ENCODE measurements around the gene TCF4.

TCF4 gene

DNA sequence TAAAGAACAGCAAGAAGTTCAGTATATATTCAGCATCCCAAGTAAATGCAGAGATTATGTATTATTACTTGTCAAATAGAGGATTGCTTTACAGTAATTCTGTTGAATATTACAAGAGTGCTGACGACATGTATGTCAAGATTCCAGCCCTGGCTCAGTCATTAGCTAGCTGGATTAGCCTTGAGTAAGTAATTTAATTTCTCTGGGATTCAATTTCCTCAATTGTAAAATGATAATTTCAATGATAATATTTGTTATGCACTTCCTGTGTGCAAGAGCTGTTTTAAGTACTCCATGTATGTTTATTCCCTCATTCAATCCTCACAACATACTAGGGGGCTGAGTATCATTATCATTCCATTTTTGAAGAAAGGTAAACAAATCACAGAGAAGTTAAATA is 44.0 kb downstream of the TCF4 start:
- DNase-seq (ENCODE audit: low read depth): no peak

- DNase-seq (ENCODE audit: low read depth): no peak
These were observed 44.8 kb downstream of the TCF4 start for GRCh38 chr18:55543130-55543704.

- no peak for DNase-seq (ENCODE audit: low read depth)
These were observed 46.4 kb downstream of the TCF4 start for GRCh38 chr18:55541571-55541970.

GRCh38 chr18:55539240-55539639 is 48.8 kb downstream of the TCF4 start:
- DNase-seq (ENCODE audit: low read depth): no peak

- DNase-seq (ENCODE audit: low read depth): no peak
These were observed 53.0 kb downstream of the TCF4 start for GRCh38 chr18:55534996-55535395.

DNA sequence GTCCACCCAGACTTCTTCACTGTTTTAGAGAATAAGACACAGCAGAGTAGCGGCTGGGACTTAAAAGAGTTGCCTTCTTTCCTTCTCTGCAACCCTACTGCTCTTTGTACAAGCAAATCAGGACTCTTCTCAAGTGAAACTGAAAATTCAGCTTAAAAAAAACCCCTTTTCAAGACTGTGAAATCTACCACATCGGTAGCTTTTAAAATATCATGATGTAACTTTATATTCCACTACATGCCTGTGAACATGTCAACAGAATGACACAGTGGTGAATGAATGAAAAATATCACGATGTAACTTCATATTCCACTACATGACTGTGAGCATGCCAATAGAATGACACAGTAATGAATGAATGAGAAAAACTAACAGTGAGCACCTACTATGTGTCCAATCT is 53.4 kb downstream of the TCF4 start:
- DNase-seq (ENCODE audit: low read depth): no peak

GRCh38 chr18:55530166-55530565 is 57.8 kb downstream of the TCF4 start:
- DNase-seq (ENCODE audit: low read depth): no peak

DNA sequence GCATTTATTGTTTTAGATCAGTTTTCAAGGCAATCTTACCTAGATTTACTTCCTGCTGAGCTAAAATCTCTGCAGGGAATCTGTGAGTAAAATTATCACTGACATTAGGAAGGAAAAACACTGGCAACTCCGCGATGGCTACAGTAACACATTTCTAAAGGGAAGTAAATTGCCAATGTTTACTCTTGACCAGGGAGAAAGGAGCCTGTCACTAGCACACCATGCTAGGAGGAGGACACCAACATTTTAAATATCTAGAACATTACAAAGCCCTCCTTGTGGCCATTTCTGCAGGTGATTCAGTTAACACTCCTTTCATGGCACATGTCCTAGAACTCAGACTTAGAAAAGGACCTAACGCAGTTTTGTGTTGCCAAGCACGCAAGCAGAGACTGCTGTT is 58.4 kb downstream of the TCF4 start:
- DNase-seq (ENCODE audit: low read depth): no peak

GRCh38 chr18:55525845-55526244 is 62.1 kb downstream of the TCF4 start:
- DNase-seq (ENCODE audit: low read depth): no peak

GRCh38 chr18:55524353-55525073 is 63.5 kb downstream of the TCF4 start:
- DNase-seq (ENCODE audit: low read depth): no peak

DNA sequence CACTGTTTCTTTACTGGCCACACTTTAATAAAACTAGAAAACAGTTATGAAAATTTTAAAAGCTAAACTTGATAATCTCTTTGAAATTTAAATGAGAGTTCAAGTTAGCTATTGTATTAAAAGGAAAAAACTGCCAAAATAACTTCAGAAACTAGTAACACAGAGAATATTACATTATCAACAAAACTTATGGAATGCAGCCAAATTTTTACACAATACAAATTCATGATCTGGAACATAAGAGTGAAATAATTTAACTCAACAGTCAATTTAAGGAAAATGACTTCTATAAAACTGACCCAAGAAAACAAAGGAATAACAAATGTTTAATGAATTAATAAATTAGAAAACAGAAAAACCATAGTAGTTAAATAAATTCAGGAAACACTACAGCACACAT is 65.0 kb downstream of the TCF4 start:
- no peak for DNase-seq (ENCODE audit: low read depth)

GRCh38 chr18:55522011-55522410 is 66.0 kb downstream of the TCF4 start:
- no peak for DNase-seq (ENCODE audit: low read depth)

DNA sequence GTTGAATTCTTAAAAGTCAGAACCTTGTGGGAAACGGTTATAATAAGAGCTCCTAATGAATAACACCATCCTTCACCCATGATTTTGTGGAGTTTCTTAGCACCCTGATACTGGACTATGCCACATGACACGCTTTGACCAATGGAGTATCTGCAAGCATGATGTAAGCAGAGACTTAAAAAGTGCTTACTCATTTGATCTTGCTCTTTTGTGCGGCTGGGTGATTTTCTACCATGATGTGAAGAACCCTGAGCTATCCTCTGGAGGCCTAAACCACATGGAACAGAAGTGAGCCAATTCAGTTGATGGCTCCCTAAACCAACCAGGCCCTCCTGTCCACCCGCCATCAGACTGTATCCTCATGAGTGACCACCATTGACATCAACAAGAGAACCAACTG is 70.9 kb downstream of the TCF4 start:
- no peak for DNase-seq (ENCODE audit: low read depth)

DNA sequence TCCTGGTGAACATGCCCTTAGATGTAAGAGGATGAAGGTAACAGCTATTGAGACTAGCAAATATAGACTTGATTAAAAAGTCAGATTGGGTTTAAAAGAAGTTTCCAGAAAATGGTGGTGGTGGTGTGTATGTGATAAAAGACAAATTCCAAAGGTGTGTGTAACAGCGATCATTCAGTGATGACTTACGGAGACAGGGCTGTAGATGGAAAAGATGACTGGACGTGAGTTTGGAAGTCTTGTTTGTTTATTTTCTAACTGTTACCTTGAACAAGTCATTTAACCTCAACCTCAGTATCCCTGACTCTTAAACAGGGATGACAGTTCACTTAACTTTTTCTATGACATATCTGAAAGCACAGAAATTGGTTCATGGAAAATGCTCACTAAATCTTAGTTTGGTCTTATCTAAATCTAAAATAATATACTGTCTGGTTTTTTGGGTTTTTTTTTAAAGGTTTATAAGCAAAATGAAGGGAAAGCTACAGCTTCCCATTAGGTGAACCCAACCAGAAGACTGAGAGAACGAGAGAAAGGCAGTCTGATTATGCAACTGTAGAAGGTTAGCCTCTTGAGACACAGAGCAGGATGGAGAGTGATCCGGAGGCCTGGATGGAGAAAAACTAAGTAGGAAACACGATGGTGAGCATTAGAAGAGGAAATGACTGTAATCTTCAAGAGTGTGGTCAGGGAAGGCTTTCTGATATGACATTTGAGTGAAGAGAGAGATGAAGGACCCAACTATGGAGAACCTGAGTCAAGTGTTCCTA is 71.9 kb downstream of the TCF4 start:
- no peak for DNase-seq (ENCODE audit: low read depth)

DNA sequence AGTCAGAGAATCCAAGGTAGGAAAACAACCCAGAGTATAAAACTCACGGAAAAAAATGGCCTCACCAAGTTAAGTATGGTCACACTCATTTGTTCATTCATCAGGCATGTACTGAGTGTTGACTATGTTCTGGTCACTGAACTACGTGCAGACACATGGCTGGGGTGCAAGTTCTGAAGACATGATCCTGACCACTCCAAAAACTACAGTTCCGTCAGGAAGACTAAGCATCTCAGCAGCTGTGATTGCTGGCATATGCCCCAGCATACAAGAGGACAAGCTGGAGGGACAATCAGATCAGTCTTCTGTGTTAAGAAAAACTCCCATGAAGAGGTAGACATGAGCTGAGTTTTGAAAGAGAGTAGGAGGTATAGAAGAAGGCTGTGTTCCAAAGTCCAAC is 72.8 kb downstream of the TCF4 start:
- DNase-seq (ENCODE audit: low read depth): no peak

DNA sequence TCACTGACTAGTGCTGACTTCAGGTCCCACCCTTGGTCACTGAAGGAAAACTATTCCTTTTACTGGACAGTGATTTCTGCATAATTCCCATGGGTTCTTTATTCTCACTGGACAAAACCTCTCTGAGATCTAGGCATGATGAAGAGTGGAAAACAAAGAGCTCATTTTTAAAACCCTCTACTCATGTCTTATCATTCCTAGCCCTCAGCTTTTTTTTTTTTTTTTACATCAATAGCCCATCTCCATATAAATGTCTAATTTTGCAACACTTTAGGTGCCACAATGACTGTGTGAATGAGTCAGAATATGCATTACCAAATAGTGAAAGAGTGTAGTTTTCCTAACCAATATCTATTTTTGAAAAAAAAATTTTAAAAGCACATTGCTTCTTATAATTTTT is 74.8 kb downstream of the TCF4 start:
- no peak for DNase-seq (ENCODE audit: low read depth)

GRCh38 chr18:55511277-55511676 is 76.7 kb downstream of the TCF4 start:
- no peak for DNase-seq (ENCODE audit: low read depth)

DNA sequence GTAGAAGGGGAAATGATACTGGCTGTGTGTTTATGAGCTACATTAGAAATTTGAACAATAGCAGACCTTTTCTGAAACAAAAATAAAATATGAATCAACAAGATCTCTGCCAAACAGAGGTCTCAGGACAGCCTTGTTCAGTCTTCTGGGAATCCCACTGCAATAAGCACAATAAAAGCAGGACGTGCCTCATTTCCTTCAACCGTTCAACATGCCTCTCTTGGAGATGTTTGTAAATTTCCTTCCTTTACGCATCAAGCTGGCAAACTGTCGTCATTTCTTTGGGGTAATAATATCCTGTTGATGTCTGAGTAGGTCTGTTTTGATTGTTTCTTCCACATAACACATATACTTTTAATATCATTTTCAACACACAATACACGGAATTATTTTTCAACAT is 77.2 kb downstream of the TCF4 start:
- DNase-seq (ENCODE audit: low read depth): no peak

DNA sequence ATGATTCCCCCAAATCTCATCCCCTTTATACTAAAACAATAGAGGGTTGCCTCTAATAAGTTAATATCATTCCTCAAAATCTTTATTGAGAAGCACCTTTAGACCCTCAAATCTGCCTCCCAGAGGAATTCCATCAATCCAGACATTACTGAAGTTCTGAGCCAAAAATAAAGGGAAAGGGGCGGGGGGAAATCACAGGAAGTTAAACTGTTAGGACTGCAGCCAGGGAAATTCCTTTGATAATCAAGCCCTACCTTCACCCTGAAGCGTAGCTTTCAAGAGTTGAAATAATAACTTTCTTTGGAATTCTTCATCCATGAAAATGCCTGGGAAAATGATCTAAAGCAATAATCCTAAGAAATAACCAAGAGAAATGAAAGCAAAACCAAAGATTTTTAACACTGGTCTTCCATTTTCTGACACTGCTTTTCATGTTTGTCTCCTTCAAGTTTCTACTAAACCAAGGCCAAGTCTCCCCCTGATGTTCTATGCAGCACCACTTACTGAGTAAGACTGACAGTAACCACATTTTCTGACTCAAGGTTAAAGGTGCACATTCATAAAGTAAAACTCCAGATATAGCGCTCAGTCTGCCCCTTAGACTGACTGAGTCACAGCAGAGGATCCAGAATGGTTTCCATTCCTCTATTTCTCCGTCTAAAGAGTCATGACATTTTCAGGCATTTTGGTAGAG is 78.2 kb downstream of the TCF4 start:
- no peak for DNase-seq (ENCODE audit: low read depth)

GRCh38 chr18:55508651-55509050 is 79.3 kb downstream of the TCF4 start:
- DNase-seq (ENCODE audit: low read depth): no peak

DNA sequence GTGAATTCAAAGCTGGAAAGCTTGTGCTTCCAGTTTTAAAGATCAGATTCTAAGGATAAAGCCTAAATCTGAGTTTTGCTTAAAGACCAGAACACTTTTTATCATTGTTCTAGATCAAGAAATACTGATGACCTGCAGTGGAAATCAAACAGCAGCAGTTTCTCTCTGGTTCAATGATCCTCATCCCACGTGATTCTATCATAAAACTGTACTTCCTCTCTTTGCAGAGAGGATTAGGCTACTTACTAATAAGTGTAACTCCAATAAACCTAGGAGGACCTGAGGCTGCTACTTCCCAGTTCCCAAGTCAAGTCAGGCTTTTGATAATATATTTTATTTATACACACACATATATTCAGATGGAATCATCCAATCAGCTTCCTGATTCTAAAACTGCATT is 81.9 kb downstream of the TCF4 start:
- no peak for DNase-seq (ENCODE audit: low read depth)

DNA sequence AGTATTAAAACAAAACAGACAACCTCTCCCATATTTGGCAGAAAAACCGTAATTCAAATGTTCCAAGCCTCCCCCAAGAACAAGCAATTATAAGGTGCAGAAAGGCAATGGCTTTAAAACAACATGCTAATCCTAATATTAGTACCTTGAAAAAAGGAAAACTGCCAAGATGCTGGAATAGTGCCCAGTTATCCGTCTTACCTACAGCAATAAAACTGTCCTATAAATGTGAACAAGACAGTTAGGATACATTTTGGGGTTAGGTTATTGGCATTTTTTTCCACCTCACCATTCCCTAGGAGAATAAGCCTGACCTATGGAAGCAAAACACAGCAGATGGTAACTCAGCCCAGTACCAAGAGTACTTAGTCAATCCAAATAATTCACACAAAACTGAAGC is 83.2 kb downstream of the TCF4 start:
- no peak for DNase-seq (ENCODE audit: low read depth)

Measured in activated T-cell treated with anti-CD3 and anti-CD28 coated beads for 1 hour (primary cell).